Glomerular visceral epithelial cell (primary cell): ENCODE results near the gene SLC24A3.

Experiments used
- DNase-seq: peaks from one replicate; pipeline ENCODE4 v3.0.0-alpha.2; 2016; ENCODE audit errors: extremely low spot score

Gene SLC24A3

DNA sequence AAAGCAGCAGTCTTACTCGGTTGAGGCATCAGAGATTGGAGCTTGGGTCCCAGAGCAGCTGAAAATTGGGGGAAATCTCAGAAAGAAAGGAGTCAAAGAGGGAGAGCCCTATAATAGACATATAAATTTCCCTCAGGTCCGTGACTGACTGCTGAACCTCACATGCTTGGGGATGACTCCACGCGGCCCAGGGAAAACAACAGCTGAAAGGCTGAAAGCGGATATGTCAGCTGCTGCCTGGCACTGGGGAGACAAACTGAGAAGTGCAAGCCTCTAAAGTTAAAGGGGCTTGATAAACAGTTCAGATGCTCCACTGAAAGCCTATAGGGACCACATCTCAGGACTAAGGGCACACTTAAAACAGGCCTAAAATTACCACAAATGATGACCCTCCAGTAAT, 289.7 kb downstream of the SLC24A3 start:
- DNase-seq = no peak

DNA sequence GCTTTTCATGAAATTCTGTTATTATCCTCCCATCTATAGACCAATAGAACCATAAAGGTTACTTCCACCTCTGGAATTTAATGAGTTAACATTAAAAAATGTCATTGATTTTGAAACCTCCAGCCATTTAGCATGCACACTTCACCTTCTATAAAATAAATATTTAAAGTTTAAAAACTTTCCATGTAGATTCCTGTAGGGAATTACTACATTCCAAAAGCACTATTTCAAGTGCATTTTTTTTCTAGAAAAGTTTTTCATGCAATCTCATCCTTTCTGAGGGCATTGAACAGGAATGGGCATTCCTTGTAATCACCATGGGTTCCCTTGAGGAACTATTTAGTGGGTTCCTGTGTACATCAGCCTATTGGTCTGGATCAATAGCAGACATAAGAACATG, 291.8 kb downstream of the SLC24A3 start:
- no peak for DNase-seq

DNA sequence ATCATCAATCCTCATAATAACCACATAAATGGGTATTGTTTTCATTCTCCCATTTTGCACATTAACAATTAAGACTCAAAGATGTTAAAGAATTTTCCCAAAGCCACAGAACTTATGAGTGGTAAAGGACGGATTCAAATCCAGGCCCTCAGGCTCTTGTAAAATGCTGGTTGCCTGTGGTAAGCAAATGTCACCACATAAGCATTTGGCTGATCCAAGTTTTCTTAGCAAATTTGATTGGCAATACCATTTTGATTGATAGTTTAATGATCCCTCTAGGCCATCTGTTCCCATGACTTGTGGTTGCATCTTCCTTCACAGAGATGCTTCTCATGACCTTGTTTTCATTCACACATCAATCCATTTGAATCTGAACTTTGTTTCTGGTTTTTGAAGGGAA, 293.6 kb downstream of the SLC24A3 start:
- no peak for DNase-seq

DNA sequence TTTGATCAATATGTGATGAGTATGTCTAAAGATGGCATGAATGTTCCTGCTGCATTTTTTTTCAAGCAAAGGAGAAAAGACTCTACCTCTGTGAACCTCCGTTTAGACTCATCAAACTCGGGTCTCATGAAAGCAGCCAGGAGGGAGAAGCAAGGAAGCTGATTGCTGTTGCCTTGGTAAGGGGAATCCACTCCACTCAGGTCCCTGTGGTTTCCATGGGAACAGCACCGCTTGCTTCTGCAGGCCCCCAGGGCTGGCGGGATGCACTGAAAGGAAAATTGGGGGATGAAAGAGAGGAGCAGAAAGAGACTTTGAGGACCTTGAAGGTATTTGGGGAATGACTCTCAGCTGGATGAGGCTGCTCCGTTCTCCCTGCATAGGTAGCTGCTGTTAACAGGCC, 296.0 kb downstream of the SLC24A3 start:
- DNase-seq = no peak

DNA sequence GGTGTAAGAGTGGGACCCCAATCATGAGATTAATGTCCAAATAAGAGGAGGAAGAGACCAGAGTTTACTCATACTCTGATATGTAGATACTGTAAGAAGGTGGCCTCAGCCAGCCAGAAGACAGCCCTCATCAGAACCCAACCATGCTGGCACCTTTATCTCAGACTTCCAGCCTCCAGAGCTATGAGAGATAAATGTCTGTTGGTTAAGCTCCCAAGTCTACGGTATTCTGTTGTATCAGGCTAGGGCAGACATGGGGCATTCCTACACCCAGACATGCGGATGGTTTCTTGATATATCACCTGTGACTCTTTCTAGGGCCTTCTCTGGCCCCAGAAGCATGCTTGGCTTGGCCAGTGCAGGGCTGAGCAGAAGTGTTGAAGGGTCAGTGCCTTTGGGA, 298.2 kb downstream of the SLC24A3 start:
- no peak for DNase-seq

DNA sequence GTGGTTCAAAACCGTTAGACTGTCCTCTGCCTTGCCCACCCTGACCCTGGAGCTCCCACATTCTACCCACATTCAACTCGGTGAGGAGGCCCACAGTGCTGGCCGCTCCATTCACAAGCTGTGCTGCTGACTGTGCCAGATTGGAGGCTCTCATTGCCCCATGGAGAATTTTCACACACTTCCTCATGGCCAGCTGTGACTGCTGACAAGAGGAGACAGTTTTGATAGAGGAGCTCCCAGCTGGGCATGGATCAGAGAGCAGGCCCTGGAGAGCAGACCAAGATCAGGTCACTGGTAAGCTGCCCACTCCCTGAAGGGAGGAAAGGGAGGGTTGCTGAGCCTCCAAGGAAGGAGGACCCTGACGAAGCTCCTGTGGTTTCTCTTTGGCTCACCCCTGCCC, 299.5 kb downstream of the SLC24A3 start:
- no peak for DNase-seq

DNA sequence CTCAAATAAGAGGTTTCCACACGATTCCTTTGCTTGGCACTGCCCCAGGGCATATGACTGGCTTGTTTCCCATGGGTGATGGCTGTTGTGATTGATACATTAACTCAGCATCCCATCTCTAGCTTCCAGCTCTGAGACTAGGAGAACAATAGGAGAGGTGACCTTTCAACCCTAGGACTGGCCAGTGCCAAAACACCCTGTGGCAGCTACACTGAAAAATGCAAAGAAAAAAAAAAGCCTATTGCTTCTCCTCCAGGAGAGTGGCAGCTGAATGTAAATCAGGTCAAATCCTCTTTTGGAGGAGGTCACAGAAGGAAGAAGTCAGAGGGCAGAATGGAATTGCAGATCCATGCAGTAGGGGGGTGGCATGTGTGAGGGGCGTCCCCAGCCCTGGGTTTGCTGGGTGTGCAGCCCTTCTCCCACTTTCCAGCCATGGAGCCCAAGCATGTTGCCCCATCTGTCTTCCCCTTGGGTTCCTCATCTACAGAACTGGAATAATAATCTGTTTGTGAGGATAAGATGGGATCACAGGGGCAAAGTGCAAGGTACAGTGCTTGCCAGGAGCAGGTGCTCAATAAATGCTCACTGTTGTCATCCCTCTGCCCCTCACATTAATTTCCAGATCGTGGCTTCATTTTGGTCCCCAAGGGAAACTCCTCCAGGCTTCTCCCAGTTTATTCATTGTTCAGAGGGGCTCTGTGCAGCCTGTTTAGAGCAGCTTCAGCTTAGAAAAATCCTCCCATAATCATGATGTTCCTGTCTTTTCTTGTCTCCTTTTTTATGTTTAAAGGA, 300.6 kb downstream of the SLC24A3 start:
- DNase-seq = no peak

DNA sequence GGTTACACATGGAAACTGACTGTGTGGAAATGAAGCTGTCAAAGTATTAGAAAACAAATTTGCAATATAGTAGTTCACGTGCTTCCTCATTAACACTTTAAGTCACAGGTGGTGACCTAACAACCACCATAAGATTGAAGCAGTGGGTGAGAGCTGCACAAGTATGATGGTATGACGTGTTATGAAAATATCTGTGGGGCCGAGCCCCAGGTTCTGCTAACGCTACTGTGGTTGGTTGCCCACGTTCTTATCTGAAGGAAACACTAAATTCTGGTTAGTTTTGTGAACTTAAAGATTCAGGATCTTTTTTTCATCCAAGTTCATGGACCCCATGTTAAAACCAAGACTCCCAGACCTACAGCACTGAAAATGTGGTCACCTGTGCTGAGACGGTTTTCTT, 302.6 kb downstream of the SLC24A3 start:
- no peak for DNase-seq

DNA sequence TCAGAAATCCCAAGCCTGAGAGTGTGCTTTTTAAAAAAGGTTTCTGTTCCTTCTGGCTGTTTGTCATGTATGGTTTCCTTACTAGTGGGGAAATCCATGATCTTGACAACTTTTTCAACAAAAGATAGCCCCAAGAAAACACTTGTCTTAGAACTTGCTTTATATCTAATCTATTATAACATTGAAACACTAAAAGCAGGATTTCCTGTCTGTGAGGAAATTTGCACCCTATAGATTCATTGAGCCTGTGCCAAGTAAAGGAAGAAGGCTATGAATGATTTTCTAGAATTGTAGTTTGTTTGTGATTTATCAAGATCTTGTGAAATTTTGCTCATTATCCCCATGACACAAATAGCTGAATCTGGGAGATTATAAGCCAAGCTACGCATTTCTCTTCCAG, 307.0 kb downstream of the SLC24A3 start:
- no peak for DNase-seq

DNA sequence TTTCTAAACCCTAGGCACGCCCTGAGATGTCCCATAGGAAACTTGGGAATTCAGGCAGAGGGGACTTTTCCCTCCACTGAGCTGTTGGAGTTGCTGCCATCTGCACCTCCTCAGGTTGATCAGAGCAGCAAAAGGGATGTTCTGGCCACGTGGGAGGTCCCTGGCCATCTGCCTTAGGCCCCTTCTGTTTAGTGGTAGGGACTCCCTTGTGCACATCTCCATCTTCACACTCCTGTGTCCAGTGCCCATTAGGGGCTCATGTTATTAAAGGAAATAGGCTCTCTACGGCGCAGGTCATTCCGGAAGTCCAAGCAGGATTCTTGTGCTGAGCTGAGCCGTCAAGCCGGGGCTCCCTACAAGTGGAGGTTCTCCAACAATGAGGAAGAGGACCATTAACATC, 307.8 kb downstream of the SLC24A3 start:
- no peak for DNase-seq

DNA sequence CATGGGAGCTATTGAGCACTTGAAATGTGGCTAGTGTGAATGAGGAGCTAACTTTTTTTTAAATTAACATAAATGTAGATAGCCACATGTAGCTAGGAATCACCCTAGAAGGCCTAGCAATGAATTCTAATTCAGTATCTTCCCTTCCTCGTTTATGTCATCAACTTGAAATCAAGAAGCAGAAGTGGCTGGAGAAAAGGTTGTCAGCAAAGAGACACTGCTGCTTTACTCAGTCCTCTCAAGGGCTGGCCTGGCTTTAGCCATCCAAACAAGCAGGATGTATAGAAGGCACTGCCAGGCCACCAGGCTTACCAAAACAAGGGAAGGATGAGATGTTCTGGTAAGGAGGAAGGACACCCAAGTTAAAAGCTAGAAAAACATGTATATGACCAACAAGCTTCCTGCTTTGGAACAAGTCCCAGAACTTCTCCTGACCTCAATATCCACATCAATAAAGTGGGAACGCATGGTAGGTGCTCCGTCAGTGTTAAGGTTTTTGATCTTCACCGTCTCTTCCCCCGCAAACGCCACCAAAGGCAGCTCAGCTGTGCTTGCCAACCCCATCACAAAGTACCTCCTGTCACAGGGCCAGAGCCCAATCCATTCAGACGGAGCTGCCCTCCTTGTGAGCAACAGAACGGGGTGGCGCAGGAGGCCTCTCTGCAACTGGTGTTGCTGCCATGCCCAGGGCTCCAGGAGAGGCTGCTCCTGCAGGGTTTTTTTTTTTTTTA, 309.8 kb downstream of the SLC24A3 start:
- DNase-seq = no peak

DNA sequence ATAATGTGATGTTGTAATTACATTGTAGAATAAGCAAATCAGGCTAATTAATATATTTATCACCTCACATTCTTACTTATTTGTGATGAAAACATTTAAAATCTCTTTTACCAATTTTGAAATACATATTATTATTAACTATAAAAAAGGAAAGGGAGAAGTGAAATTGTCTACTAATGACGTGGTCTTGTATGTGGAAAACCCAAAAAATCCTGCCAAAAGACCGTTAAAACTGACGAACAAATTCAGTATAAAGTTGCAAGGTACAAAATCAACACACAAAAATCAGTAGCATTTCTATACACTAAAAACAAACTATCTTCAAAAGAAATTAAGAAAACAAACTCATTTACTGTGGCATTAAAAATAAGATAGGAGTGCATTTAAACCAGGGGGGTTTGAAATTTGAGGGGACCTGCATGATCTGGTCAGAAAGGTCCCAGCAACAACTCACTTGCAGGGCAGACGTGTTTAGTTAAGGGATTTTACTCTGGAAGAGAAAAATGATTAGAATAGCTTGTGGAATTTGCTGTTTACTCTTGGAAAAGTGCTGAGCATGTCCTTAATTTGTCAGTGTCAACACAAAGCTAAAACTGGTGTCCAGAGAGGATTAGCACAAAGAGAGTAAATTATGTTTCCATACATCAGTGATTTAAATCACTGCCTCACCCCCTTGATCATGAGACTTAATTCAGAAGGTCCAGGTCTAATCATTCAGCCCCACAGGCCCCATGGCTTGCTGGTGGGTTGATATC, 310.6 kb downstream of the SLC24A3 start:
- DNase-seq = no peak

DNA sequence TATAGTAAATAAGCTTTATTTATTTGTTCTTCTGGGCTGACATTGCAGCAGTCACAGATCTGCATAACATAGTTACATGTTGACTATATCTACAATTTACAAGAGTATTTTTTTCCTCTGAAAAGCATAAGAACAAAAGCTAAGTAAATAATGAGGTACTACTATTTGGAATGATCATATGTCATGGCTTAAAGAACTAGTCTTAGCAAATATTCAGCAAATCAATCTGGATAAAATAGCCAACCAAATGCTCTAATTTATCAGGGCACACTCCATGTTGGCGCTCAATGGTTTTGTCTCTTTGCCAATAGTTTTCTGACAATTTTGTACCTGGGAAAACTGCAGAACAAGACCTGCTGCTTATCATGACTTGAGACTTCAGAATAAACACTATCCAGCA, 312.2 kb downstream of the SLC24A3 start:
- no peak for DNase-seq

DNA sequence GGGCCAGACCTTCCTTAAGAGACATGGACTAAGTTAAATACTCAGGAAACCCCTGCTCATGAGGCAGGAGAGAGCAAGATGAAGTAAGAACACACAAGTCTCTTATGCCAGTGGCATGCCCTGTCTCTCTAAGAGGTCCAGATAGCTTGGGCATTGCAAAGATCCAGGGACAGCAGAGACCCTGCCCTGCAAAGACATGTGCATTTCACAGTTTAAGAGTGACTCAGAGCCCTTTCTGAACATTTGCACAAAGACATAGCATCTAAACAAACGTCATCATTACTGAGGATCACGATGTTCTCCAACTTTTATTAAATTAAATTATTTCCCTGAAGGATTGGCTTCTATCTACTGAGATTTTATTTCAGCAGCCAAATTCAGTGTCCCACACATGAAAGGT, 315.1 kb downstream of the SLC24A3 start:
- DNase-seq = no peak

DNA sequence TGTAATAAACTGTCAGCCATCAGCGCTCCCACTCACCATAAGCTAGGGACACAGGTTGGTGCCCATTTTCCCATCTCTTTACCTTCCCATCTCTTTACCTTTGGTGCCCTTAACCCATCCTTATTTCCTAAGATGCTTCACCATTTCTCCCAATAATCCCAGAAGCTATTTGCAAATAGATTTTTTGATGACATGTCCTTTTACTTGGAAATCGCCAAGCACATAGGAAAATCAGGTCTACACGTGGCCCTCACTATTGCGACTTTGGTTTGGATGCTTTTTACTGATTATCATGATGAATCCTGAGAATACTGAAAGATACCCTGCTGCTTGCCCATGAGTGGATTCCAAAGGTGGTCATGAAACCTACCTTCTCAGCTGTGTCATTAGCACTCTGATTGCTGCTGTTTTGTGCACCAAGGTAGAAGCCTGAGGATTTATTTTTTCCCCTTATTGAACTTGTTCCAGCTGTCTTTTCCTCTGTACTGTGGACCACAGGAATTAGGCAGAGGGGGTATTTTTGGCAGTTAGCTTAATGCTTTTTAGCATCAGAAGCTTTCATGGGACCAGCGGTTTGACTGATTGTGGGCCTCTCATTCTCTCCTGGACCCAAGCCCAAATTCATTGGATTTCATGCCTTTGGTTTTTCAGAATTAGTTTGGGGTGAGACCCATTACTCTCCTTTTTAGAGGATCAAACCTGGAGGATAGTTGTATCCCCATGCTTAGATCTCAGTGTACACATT, 316.0 kb downstream of the SLC24A3 start:
- no peak for DNase-seq

DNA sequence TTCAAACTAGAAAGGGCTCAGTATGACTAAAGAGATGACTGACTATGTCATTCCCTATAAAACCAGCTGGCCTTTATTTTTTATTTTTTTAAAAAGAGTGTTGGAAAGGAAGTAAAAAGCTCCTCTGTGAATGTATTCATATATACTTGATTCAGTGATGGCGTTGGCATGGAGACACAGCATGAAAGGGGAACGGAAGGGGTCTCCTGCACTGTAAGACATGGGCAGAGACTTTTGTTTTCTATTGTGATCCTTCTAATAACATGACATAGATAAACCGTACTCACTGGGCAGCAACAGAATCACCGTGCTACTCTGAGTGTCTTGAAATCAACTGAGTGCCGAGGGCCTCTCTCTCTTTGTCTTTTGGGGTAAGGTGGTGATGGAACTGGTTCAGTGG, 317.6 kb downstream of the SLC24A3 start:
- no peak for DNase-seq

DNA sequence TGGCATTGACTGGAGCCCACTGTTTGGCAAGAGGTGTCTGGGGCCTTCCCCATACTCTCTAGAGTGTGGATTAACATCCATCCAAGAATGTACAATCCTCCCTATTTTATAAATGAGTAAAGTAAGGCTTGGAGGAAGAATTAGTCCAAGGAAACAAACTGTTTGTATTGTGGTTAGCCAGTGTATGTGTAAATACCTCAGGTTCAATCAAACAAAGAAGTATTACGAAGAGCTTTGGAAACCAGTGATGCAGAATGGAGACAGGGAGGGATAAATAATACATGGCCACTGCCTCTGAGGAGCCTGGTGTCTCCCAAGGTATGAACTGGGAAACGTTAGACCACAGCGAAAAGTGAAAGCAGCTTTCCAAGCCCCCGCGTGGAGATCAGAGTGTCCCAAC, 319.0 kb downstream of the SLC24A3 start:
- DNase-seq = no peak

DNA sequence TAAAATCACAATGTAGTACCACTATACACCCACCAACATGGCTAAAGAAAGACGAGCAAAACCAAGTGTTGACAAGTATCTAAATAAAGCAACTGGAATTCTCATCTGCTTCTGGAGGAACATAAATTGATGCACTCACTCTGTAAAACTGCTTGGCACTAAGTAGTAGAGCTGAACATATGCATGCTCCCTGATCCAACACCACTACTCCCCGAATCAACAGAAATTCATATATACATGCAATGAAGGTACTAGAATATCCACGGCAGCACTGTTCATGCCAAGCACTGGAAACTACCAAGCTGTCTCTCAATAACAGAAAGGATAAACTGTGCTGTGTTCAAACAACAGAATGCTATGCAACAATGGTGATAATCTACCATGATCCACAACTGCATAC, 326.1 kb downstream of the SLC24A3 start:
- DNase-seq = no peak

DNA sequence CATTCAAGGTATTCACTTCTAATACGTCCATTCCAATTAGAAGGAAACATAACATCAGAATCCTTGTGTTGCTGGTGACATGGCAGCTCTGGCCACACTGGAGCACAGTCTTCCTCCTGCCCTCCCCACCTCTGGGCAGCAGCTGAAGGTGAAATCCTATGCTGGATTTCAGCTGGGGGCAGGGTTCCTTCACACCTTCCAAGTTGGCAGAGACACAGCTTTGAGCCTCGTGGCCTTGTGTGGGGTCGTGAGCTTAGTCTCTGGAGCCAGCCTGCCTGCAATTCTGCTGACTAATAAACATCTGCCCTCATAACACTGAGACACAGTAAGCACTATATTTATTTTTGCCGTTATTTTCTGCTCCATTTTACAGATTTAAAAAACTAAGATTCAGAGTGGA, 326.7 kb downstream of the SLC24A3 start:
- DNase-seq = no peak

DNA sequence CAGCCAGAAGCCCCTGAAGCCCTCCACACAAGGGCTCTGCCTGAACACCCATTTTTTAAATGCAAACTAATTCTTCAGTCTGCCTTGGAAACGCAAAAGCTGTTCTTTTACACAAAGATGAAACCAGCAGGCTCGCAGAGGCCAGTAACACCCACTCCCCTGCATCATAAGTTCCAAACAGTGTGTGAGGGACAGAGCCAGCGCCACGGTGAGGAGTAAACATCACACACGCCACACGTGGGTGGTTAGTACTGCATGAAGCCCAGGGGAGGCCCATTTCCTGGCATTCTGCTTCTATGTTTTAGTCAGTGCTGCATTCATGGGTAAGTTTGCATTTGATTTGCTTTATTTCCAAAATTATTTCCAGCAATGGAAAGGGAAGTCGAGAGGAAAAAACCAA, 327.9 kb downstream of the SLC24A3 start:
- DNase-seq = no peak

DNA sequence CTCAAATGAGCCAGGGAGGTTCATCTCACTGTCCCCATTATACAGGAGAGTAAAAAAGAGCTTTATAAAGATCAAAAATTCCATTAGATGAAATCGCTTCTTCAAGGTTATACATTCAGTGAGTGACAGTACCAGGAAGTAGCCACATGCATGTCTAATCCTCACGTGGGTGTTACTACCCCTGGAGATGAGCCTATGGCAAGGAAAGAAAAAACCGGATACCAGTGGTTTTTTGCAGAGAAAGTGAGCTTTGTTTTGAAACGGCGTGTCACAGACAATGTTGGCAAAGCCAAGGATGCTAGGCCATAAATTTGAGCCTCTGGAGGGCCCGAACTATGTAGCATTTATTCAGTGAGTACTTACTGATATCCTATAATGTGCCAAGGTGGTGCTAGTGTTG, 330.7 kb downstream of the SLC24A3 start:
- DNase-seq = no peak

DNA sequence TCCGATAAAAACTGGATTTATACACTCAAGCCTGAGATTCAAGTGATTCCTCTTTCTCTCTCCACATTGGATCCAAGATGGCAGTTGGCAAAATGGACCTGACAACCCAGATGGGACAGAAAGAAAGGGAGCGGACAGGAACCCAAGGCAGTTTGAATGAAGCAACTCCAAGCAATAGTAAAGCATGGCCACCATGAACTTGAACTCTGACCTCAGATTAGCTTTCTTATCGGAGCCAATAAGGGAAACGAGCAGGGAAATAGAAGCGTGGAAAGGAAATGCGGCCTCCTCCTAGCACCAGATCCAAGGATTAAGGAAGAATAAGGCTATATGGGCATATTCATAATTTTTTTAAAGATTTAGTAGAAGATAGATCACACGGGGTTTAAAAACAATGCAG, 332.2 kb downstream of the SLC24A3 start:
- DNase-seq = no peak
